GM18868 (cell line): Measurements from ENCODE around the gene MRGPRF.

Experiments
- ATAC-seq: cut with Tn5 transposase; IDR thresholded peaks from one replicate; pipeline ENCODE4 v1.9.1; 2021; ENCODE audit warnings: mild to moderate bottlenecking, moderate library complexity; ENCODE audit not compliant: unreplicated experiment

The MRGPRF gene

DNA sequence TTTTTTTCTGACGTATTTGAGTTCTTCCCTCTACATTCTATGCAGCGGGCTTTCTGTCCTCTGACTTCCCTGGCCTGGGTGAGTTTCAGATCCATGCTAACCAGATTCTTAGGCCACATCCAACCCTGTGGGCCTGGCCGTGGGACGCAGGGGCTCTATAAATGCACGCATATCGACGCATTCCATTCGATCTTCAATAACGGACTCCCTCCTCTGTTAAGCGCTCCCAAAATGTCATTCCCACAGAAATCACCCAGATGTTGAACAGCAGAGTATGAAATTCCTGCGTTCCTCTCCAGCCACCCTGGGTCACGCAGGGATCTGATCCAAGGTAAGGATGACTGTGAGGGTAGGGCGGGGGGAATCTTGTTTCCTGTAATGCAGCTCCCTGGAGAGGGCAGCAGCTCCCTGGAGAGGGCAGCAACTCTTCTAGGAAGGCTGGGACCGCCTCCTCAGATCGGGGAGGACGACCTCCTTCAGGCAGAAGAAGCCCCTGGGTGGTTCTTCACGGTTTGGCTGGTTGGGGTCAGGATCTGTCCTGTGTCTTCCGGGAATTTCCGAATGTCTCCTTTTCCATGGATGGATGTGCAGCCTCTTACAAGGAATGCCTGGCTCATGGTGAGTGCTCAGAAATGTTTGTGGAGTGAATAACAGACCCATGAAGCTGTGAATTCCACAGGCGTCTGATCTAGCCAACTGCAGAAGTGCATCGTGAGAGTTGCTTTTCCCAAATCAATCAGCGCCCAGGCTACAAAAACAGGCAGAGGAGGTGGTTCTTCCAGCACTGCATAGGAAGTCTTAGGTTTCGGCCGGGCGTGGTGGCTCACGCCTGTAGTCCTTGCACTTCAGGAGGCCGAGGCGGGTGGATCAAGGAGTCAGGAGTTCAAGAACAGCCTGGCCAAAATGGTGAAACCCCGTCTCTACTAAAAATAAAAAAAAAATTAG, 44.5 kb downstream of the MRGPRF start:
- ATAC-seq: no peak

DNA sequence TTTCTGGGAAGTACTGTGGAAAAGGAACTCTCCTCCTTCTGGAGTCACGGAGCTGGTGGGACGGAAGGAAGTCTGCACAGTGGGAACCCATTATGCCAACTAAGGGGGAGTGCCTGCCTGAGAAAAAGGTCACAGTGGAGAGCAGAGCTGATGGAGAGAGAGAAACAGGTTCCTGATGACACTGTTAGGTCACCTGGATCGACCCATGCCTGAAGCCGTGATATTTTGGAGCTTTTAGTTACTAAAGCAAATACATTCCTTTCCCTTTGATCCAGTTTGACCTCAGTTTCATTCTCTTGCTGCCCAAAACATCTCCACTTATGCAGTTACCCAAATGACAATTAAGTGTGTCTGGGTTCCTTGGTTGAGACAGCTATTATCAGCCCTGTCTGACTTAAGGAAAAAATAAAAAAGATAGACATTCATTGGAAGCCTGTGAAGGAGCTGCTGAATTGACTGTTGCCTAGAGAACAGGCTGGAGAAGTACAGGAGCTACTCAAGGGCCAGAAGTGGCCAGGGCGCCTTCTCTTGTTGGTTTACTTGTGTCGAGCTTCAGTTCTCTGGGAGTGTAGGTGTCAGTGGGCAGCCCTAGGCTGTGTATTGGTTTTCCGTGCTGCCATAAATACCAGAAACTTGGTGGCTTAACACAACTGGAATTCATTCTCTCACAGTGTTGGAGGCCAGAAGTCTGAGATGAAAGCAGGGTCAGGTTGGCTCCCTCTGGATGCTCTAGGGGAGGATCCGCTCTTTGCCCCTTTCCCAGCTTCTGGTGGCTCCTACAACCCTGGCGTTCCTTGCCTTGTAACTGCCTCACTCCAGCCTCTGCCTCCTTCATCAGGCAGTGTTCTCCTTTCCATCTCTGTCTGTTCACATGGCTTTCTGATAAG, 45.9 kb downstream of the MRGPRF start:
- no peak for ATAC-seq

DNA sequence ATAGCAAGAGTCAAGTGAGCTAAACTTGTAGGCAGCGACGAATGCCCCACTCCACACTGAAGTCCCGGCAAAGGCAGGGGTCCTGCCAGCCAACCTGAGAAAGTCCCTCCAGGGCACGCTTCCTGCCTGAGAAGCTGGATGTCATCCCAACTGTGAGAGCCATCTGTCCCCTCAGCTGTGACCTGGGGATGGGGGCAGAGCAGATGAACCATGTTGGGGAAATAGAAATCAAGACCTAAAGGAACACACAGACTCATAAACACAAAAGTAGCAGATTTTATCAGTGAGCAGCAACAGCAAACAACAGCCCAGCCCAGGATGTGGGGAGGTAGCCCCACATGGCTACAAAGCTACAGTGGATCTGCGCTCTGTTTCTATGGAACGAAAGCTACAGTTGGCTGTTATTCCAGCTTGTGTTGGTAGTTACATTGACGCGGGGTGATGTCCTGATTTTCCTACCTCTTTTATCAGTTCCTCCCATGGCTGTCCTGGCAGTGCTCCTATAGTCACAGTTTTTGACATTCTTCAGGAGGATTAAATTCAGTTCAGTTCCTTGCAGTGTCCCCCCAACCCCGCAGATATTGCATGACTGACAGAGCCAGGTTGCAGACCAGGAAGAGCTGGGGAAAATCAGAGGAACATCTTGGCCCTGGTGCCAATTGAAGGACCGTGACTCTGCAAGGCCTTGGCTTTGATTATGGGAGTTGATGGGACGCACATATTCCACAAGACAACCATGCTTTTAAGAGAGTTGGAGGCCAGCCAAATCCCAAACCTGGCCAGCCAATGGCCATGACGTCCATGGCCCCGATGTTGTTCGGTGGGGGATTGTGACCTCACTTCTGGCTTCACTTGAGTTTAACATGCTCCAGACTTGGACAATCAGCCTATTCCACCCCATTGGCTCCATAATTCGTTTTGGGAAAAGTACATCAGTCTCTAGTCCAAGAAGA, 46.9 kb downstream of the MRGPRF start:
- no peak for ATAC-seq

DNA sequence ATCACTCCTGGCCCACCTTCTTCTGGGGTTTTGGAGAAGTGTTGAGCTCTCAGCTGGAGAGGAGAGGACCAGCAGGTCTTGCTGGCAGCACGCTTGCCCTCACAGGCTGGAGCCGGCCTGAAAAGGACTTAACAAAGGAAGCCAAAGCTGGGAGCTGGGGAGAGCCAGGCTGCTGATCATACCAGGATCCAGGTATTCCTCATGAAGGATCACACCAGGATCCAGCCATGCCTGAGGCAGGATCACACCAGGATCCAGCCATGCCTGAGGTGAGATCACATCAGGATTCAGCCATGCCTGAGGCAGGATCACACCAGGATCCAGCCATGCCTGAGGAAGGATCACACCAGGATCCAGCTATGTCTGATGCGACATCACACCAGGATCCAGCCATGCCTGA, 49.3 kb downstream of the MRGPRF start:
- no peak for ATAC-seq

DNA sequence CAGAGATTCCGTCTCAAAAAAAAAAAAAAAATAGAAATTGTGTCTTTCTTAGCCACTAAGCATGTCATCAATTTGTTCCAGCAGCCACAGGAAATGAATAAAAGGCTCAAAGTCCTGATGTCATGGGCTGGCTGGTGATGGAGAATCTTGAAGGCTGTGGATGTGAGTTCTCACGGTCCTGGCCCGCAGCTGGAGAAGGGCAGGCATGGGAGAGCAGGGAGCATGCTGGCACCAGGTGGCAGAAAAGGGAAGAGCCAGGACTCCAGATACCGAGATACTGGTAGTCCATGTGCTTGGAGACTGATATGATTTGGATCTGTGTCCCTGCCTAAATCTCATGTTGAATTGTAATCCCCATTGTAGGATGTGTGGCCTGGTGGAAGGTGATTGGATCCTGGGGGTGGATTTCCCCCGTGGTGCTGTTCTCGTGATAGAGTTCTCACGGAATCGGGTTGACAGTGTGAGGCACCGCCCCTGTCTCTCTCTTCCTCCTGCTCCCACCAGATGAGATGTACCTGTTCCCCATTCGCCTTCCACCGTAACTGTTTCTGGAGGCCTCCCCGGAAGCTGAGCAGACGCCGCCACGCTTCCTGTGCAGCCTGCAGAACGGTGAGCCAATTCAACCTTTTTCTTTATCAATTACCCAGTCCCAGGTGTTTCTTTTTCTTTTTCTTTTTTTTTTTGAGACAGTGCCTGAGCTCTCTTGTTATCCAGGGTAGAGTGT, 50.4 kb downstream of the MRGPRF start:
- ATAC-seq: no peak

DNA sequence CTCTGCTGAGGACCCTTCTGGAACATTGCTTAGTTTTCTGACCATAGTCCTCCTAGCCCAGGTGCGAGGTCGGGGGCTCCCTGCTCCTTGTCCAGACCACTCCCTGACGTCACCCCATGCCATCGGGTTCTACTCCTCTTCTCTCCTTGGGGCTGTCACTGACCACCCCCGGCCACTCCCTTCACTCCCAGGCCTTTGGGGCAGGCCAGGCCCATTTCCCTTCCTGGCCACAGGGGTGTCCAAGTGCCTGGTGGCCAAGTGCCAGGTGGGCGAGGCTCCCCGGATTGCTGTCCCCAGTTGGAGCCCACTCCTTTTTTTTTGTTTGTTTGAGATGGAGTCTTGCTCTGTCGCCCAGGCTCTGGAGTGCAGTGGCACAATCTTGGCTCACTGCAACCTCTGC, 51.8 kb downstream of the MRGPRF start:
- no peak for ATAC-seq

GRCh38 chr11:68960294-68961071, 52.6 kb downstream of the MRGPRF start:
- ATAC-seq: no peak

- ATAC-seq: no peak
Measured at GRCh38 chr11:68959465-68960293, 53.4 kb downstream of the MRGPRF start.

GRCh38 chr11:68958211-68958610, 54.8 kb downstream of the MRGPRF start:
- no peak for ATAC-seq

- no peak for ATAC-seq
Measured at GRCh38 chr11:68956547-68957254, 56.3 kb downstream of the MRGPRF start.

DNA sequence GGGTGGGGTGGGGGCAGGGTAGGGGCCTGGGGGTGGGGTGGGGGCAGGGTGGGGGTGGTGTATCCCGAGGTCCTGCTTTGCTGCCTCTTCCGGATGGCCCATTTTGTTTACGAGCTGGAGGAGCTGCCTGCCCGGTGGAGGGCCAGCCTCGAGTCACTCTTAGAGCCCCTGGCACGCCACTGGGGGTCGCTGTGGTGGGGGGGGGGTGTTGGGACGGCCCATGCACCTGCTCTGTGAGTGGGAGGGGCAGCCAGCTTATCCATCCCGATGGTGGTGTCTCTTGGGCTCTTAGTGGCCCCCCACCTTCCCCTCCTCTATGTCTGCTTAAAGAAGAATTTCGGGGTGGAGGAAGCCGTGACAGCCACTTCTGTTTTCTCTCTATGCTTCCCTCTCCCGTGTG, 56.9 kb downstream of the MRGPRF start:
- ATAC-seq: no peak

DNA sequence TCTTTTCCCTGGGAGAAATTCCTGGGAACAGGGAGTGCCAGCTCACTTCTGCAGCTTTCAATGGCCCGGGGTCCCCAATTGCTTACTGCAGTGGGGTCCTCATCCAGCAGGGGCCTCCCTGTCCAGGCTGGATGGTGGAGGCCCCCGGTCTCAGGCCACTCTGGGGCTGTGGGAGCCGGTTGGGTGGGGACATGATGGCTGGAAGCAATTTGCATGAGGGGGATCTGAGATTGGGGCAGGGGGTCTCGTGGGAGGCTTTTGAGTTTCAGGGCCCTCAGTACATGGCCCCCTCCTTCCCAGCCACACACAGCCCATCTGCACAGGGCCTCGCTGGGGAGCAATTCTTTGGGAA, 57.5 kb downstream of the MRGPRF start:
- ATAC-seq: no peak

DNA sequence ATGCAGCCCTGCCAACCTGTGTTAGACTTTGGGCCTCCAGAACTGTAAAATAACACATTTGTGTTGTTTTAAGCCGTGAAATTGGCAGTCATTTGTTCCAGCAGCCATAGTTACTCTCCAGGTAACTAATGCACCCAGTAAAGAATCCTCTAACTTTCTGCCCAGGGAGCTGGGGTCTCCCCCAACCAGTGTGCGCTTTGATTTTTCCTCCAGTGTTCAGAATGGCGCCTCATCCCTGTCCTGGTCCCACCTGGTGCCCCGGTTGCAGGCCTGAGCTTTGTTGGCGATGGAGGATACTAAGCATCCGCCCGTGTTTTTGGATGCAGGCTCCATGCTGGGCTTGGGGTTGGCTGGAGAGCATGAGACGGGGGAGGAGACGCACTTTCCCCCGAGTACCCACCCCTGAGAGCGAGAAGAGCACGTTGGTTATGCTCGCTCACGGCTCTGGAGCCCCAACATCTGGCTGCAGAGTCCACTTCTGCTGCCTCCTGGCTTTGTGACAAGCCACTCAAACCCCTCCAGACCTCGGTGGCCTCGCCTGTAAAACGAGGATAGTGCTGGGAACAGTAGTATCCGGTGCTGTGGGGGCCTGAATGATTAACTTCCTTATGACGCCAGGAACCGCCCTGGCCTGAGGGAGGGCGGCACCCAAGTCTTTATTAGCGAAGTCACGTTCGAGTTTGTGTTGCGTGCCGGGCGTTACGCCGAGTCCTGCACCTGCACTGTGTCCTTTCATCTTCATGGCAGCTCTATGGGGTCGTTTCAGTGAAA, 58.0 kb downstream of the MRGPRF start:
- no peak for ATAC-seq
